Endothelial cell of umbilical vein (primary cell): ENCODE data around the gene CNGB1. TPM values are rescaled to one million over a fixed set of nuclear protein-coding genes. Genes with fewer than 3 reads are reported as not detected.

Experiments
- BruUV-seq: library from RNA; stranded (reverse); fragments of 400-500 nt; replicated peaks from 2 replicates; lab custom pipeline; 2021; lab: Mats Ljungman, UMichigan
- CTCF ChIA-PET: fragments of 300-600, 350-600 bp; sonication (Branson Sonifier 250); formaldehyde crosslinking; loops from one replicate; lab custom pipeline; 2021; ENCODE audit warnings: antibody characterized with exemption, inconsistent platforms; lab: Charles Lee
- POLR2A ChIA-PET: fragments of 300-600, 350-600 bp; sonication (Branson Sonifier 250); formaldehyde crosslinking; loops from one replicate; lab custom pipeline; 2021; ENCODE audit warnings: antibody characterized with exemption, inconsistent platforms; lab: Charles Lee
- DNase-seq: peaks from one replicate; pipeline ENCODE4 v3.0.0-alpha.2; 2011; ENCODE audit warnings: low read depth, low spot score
- FAIRE-seq: peaks from 2 replicates; lab custom pipeline; 2011; peaks lifted over from hg19 to GRCh38; lab: Jason Lieb, UNC
- H2AFZ ChIP-seq: 2 replicates; pipeline ENCODE4 v1.6.0; 2012; ENCODE audit warnings: low read depth, low read length, control low read depth, inconsistent platforms
- H3K27ac ChIP-seq: 2 replicates; pipeline ENCODE4 v1.5.1; 2011; ENCODE audit warnings: low read depth, mild to moderate bottlenecking, control low read depth, low read length, moderate library complexity; ENCODE audit not compliant: insufficient read depth
- H3K27me3 ChIP-seq, 2 experiments: 2 replicates each; pipeline versions ENCODE4 v1.6.0 to v1.6.1; 2011; ENCODE audit warnings: low read length in 2 of 2, mixed read lengths in 1 of 2; ENCODE audit not compliant: control insufficient read depth in 2 of 2, insufficient read depth in 2 of 2
- H3K36me3 ChIP-seq, 2 experiments: 2 replicates in 1 of 2; 3 replicates in 1 of 2; pipeline ENCODE4 v1.5.1; 2011; ENCODE audit warnings: low read length in 2 of 2, mild to moderate bottlenecking in 1 of 2, moderate library complexity in 1 of 2; ENCODE audit not compliant: control insufficient read depth in 2 of 2, insufficient read depth in 2 of 2; ENCODE audit errors: extremely low read depth in 1 of 2
- H3K4me1 ChIP-seq: 3 replicates; pipeline ENCODE4 v1.5.1; 2011; ENCODE audit warnings: mild to moderate bottlenecking, low read length; ENCODE audit not compliant: control insufficient read depth, insufficient read depth; ENCODE audit errors: extremely low read depth
- H3K4me2 ChIP-seq: 2 replicates; pipeline ENCODE4 v1.6.1; 2011; ENCODE audit warnings: low read length, control low read depth, mixed read lengths; ENCODE audit not compliant: insufficient read depth
- H3K4me3 ChIP-seq, 3 experiments: fragments of 200-600 bp in 1 of 3; sonication (generic), shearing (Covaris generic) in 1 of 3; replicated peaks in 1 of 3; 2 replicates each; pipeline ENCODE4 v1.5.1; 2011 to 2016; ENCODE audit warnings: control low read depth in 3 of 3, low read length in 3 of 3, mild to moderate bottlenecking in 2 of 3, inconsistent platforms in 1 of 3, low read depth in 1 of 3, moderate library complexity in 1 of 3; ENCODE audit not compliant: insufficient read depth in 1 of 3
- H3K79me2 ChIP-seq: 2 replicates; pipeline ENCODE4 v1.6.0; 2012; ENCODE audit warnings: low read length, inconsistent platforms; ENCODE audit not compliant: control insufficient read depth, insufficient read depth
- H3K9ac ChIP-seq: replicated peaks from 2 replicates; pipeline ENCODE3; 2011; ENCODE audit warnings: low read length, control low read depth; ENCODE audit not compliant: insufficient read depth; ENCODE audit errors: extremely low read depth
- H3K9me1 ChIP-seq: replicated peaks from 3 replicates; pipeline ENCODE4 v1.6.0; 2011; ENCODE audit warnings: mild to moderate bottlenecking, low read length; ENCODE audit not compliant: control insufficient read depth, insufficient read depth; ENCODE audit errors: extremely low read depth
- H3K9me3 ChIP-seq: replicated peaks from 2 replicates; pipeline ENCODE4 v1.5.1; 2012; ENCODE audit warnings: low read length, inconsistent platforms; ENCODE audit not compliant: control insufficient read depth, insufficient read depth
- H4K20me1 ChIP-seq: replicated peaks from 2 replicates; pipeline ENCODE3; 2011; ENCODE audit warnings: mild to moderate bottlenecking, low read length; ENCODE audit not compliant: control insufficient read depth, insufficient read depth; ENCODE audit errors: extremely low read depth
- FOS ChIP-seq: IDR thresholded peaks from 2 replicates; pipeline ENCODE4 v1.6.1; 2011; ENCODE audit warnings: mild to moderate bottlenecking, low read length, moderate library complexity, borderline replicate concordance; ENCODE audit not compliant: insufficient read depth
- JUN ChIP-seq: IDR thresholded peaks from 2 replicates; pipeline ENCODE4 v1.6.1; 2011; ENCODE audit warnings: borderline replicate concordance, low read depth; ENCODE audit not compliant: insufficient read length, insufficient read depth
- POLR2AphosphoS5 ChIP-seq: IDR thresholded peaks from 2 replicates; pipeline ENCODE4 v1.6.1; 2012; ENCODE audit warnings: low read depth, mild to moderate bottlenecking, control low read depth, low read length, moderate library complexity; ENCODE audit not compliant: insufficient read depth
- dilution Hi-C: fragments of 300-500 bp; cut with MboI; formaldehyde crosslinking; loops from one replicate; pipeline ENCODE4 v1.15.0; 2019; ENCODE audit warnings: low sequenced_read_pairs; ENCODE audit not compliant: extremely low pct_ligation_motif_present
- intact Hi-C: fragments of 100-400 bp; cut with micrococcal nuclease; formaldehyde crosslinking; loops from one replicate; pipeline ENCODE4 v1.10.0; 2022
- polyA plus RNA-seq, 4 experiments: library from polyadenylated mRNA; depleted of rRNA in 3 of 4; stranded (reverse) in 3 of 4; unstranded in 1 of 4; fragments of >200 nt; gene quantifications; 2 replicates each; pipeline versions ENCODE4 v1.2.1 to v1.2.3, GENCODE V29; 2011 to 2012; ENCODE audit warnings: missing spikeins in 1 of 4
- total RNA-seq: library from RNA; stranded (reverse); gene quantifications from 2 replicates; pipeline ENCODE4 v1.2.3, GENCODE V29; 2021
- TF ChIP-seq, protein P1 (sequence below), 2 donors: IDR thresholded peaks; 1 replicate in 1 of 2; 2 replicates in 1 of 2; pipeline ENCODE4 v1.5.1; 2011; ENCODE audit warnings: low read length in 2 of 2, mild to moderate bottlenecking in 2 of 2, moderate library complexity in 2 of 2, control low read depth in 1 of 2, inconsistent platforms in 1 of 2, low read depth in 1 of 2; ENCODE audit not compliant: insufficient read depth in 1 of 2; ENCODE audit errors: extremely low read depth in 1 of 2

The CNGB1 gene
- total and polyA plus RNA-seq, 2 donors (not counting 3 experiments of a cell fraction or from before 2014, with no cell fraction given): not detected

- POLR2A ChIA-PET: no interaction called here
- H3K4me2 ChIP-seq: peak overlapping the region; percentile 76
- peaks cover 20% of the 10 kb centered on the region for H3K4me1 ChIP-seq
- no peaks in the 10 kb centered on the region for H3K79me2 ChIP-seq
- dilution Hi-C loops (no loop called here), intact Hi-C loops (loop anchor here (5.0 to 10.0 kb wide), 2 partner anchors 91 to 741 kb away; partner anchors contain the start of gene KIFC3)
- no peaks in the 10 kb centered on the region for H3K9me3 ChIP-seq
- H3K27me3 ChIP-seq: no peaks in the 10 kb centered on the region
- FAIRE-seq: peak; percentile 83
- TF ChIP-seq POLR2AphosphoS5: peak; percentile 29
- TF ChIP-seq FOS: peak; percentile 8
- peak; percentile 59 for TF ChIP-seq JUN
- TF ChIP-seq, protein P1, sequence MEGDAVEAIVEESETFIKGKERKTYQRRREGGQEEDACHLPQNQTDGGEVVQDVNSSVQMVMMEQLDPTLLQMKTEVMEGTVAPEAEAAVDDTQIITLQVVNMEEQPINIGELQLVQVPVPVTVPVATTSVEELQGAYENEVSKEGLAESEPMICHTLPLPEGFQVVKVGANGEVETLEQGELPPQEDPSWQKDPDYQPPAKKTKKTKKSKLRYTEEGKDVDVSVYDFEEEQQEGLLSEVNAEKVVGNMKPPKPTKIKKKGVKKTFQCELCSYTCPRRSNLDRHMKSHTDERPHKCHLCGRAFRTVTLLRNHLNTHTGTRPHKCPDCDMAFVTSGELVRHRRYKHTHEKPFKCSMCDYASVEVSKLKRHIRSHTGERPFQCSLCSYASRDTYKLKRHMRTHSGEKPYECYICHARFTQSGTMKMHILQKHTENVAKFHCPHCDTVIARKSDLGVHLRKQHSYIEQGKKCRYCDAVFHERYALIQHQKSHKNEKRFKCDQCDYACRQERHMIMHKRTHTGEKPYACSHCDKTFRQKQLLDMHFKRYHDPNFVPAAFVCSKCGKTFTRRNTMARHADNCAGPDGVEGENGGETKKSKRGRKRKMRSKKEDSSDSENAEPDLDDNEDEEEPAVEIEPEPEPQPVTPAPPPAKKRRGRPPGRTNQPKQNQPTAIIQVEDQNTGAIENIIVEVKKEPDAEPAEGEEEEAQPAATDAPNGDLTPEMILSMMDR (IDR thresholded peaks at IDR 0.05; ENCODE audit: extremely low read depth in 1 of 2, insufficient read depth in 1 of 2, low read depth in 1 of 2, low read length in 2 of 2): no peak
- peak overlapping the region; percentile 90 for H3K27ac ChIP-seq
- peak overlapping the region; percentile 49 for H3K9ac ChIP-seq
- TSS peak; percentile 77 for BruUV-seq
- H3K9me1 ChIP-seq: no peaks in the 10 kb centered on the region
- H3K4me3 ChIP-seq: peak overlapping the region in 1 of 3 experiments; percentile 33
- peak; percentile 92 for DNase-seq
- no peaks in the 10 kb centered on the region for H3K36me3 ChIP-seq
- peak overlapping the region; percentile 85 for H2AFZ ChIP-seq
- CTCF ChIA-PET: interaction anchor here (0.6 to 1.3 kb wide), 3 partner anchors 27 to 228 kb away, joined by 3 to 5 read pairs (median 3); no protein-coding TSS in a partner anchor
- H4K20me1 ChIP-seq: no peaks in the 10 kb centered on the region
These were observed 77.2 kb downstream of the CNGB1 start for GRCh38 chr16:57893559-57894389.
